AG09309 (cell line): ENCODE data around the gene ALG1.

Experiments used
- DNase-seq: peaks from one replicate; pipeline ENCODE4 v3.0.0-alpha.2; 2010; ENCODE audit warnings: low read depth
- H3K4me3 ChIP-seq: 2 replicates; pipeline ENCODE4 v1.5.1; 2011; ENCODE audit warnings: mild to moderate bottlenecking, low read depth, low read length, moderate library complexity; ENCODE audit not compliant: control insufficient read depth
- CTCF ChIP-seq: IDR thresholded peaks from 2 replicates; pipeline ENCODE4 v1.5.1; 2011; ENCODE audit warnings: mild to moderate bottlenecking, low read depth, low read length, inconsistent platforms; ENCODE audit not compliant: insufficient read depth, control insufficient read depth; ENCODE audit errors: missing control alignments

ALG1 gene

GRCh38 chr16:5027575-5028235 lies 43.9 kb upstream of the ALG1 start:
- no peak for TF ChIP-seq CTCF
- DNase-seq: no peak
- H3K4me3 ChIP-seq: no peak overlapping the region

GRCh38 chr16:5028950-5029475 lies 42.6 kb upstream of the ALG1 start:
- no peak overlapping the region for H3K4me3 ChIP-seq
- no peak for DNase-seq
- no peak for TF ChIP-seq CTCF

GRCh38 chr16:5030251-5030870 lies 41.3 kb upstream of the ALG1 start:
- no peak for TF ChIP-seq CTCF
- DNase-seq: no peak
- no peak overlapping the region for H3K4me3 ChIP-seq

- DNase-seq: no peak
- no peak for TF ChIP-seq CTCF
- no peak overlapping the region for H3K4me3 ChIP-seq
These were observed 40.0 kb upstream of the ALG1 start for GRCh38 chr16:5031601-5032000.

GRCh38 chr16:5032748-5033167 lies 38.9 kb upstream of the ALG1 start:
- TF ChIP-seq CTCF: no peak
- H3K4me3 ChIP-seq: peak overlapping the region; percentile 61
- no peak for DNase-seq

GRCh38 chr16:5033256-5034166 lies 38.1 kb upstream of the ALG1 start, which contains the start of gene NAGPA:
Gene NAGPA (minus strand): TSS chr16:5033935. CDS start chr16:5033914, 21 bp downstream.
- no peak for TF ChIP-seq CTCF
- peak; percentile 29 for DNase-seq
- peak within 1 kb of the TSS; percentile 61 for H3K4me3 ChIP-seq
